GM18508 (cell line): ENCODE results near the gene FAM227B.
"Not testable (repeated sequence)": the region's sequence is repeated elsewhere in the genome, so short reads cannot be mapped to it uniquely, and the experiment has no call there.

Experiments used
- ATAC-seq: cut with Tn5 transposase; IDR thresholded peaks from one replicate; pipeline ENCODE4 v1.9.1; 2021; ENCODE audit warnings: moderate number of reproducible peaks; ENCODE audit not compliant: insufficient read depth, unreplicated experiment

FAM227B gene

GRCh38 chr15:49619226-49619625 is 1.4 kb downstream of the FAM227B start:
- ATAC-seq: no peak

- not testable (repeated sequence) for ATAC-seq
These were observed 8.4 kb downstream of the FAM227B start for GRCh38 chr15:49612240-49612639.

- ATAC-seq: no peak
These were observed 10.3 kb downstream of the FAM227B start for GRCh38 chr15:49610157-49610918.

DNA sequence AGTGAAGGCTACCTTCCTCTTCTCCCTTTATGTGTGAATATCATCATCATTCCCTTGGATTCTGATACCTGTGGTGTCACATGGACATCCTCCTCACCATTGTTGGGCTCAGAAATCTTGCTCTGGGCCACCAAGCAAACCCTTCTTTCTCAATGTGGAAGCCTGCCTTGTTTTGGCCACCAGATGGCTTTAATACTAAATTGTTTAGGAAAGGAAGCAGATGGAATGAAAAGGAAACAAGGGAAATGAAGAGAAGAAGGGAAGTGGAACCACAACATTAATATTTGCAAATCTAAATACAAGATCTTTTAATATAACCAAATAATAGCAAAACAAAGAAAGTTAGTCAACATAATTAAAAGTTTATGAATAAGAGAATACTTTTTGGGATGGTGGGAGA is 14.0 kb downstream of the FAM227B start:
- no peak for ATAC-seq

- no peak for ATAC-seq
These were observed 15.0 kb downstream of the FAM227B start for GRCh38 chr15:49605588-49605987.

DNA sequence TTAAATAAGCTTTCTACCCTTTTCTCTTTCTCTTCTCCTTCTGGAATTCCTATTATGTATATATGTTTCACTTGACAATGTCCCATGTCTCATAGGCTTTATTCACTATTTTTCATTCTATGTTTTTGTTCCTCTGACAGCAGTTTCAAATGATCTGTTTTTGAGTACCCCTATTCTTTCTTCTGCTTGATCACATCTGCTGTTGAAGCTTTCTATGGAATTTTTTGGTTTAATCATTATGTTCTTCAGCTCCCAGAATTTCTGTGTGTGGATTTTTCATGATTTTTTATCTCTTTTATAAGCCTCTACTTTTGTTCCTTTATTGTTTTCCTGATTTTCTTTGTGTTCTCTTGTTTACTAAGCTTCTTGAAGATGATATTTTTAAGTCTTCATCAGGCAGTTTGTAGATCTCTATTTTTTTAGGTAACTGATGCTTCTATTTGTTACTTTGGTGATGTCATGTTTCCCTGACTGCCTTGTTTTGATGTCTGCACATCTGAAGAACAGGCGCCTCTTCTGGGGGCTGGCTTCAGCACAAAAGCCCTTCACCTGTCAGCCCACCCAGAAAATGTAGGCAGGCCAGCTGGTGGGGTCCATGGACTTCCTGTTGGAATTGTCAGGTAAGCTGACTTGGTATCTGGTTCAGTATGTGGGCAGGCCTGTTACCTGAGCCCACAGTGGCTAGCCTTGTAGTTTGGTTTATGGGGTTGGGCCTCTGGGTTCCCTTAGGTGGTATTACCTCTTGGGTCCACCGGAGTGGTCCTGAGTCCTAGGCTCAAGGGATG is 15.8 kb downstream of the FAM227B start:
- no peak for ATAC-seq

DNA sequence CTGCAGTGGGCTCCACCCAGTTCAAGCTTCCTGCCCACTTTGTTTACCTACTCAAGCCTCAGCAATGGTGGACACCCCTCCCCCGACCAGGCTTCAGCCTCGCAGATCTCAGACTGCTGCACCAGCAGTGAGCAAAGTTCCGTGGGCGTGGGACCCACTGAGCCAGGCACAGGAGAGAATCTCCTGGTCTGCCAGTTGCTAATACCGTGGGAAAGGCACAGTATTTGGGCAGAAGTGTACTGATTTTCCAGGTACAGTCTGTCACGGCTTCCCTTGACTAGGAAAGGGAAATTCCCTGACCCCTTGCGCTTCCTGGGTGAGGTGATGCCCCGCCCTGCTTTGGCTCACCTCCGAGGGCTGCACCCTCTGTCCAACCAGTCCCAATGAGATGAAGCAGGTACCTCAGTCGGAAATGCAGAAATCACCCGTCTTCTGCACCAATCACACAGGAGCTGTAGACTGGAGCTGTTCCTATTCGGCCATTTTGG is 27.7 kb downstream of the FAM227B start:
- not testable (repeated sequence) for ATAC-seq

DNA sequence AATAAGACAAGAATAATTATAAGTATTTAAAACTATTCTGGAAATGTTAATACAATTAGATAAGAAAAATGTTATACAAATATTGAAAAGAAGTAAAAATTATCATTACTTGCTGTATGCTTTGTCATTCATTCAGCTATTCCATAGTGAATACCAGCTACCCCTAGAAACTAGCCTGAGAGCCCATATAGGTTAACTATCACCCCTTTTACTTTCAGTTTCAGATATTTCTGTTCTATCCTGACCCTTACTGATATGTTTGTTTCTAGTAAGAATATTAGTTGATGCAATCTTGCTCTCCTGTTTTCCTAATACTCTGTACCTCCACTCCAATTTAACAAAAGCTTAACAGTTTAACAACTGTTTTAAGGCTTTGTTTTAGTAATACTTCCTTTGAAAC is 31.6 kb downstream of the FAM227B start:
- no peak for ATAC-seq

- ATAC-seq: no peak
These were observed 47.2 kb downstream of the FAM227B start for GRCh38 chr15:49573421-49573820.

GRCh38 chr15:49570672-49571071 is 49.9 kb downstream of the FAM227B start:
- ATAC-seq: no peak

DNA sequence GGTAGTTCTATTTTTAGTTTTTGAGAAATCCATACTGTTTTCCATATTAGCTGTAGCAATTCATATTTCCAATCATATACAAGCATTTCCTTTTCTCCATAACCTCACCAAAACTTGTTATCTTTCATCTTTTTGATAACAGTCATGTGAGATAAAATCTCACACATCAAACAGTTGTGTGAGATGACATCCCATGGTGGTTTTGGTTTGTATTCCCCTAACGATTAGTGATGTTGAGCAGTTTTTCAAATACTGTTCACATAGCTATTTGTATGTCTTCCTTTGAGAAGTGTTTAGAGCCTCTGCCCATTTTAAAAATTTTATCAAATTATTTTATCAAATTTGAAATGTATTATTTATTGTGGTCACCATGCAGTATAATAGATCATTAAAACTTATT is 50.4 kb downstream of the FAM227B start:
- ATAC-seq: no peak

- ATAC-seq: no peak
These were observed 60.6 kb downstream of the FAM227B start for GRCh38 chr15:49560045-49560444.

DNA sequence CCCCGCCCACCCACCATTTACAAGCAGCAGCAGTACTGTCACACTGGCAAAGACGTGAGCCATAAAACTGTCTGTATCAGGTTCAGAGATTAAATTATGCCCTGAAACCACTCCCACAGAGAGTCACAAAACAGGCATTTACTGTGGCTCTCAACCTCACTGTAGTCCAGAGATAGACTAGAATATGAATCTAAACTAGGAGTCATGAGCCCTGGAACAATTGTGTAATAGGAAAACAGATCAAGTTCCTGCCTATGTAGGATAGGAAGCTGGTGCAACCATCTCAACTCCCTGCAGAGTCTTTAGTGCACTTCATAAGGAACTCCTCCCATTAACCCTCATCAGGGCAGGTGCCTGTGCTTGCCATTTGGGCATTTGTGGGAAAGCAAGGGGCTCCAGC is 61.7 kb downstream of the FAM227B start:
- no peak for ATAC-seq

DNA sequence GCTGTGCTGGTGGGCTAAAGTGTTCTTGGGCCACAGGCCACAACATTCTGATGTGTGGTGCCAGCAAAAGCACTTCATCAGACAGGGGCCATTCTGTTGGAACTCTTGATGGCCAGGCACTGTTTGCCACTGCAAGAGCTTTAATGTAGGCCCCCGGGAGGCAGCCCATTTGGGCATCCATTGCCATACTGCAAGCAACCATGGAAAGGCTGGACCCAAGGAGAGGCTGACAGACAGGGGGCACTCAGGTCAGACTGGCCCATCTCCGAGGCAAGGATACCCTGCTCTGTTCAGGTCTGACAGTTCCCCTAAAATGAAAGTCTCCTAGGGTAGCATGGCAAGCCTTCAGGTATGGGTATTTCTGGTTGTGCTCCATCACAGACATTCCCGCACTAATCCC is 64.2 kb downstream of the FAM227B start:
- no peak for ATAC-seq

DNA sequence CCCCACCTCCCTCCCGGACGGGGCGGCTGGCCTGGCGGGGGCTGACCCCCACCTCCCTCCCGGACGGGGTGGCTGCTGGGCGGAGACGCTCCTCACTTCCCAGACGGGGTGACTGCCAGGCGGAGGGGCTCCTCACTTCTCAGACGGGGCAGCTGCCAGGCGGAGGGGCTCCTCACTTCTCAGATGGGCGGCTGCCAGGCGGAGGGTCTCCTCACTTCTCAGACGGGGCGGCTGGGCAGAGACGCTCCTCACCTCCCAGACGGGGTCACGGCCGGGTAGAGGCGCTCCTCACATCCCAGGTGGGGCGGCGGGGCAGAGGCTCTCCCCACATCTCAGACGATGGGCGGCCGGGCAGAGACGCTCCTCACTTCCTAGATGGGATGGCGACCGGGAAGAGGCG is 70.3 kb downstream of the FAM227B start:
- ATAC-seq: not testable (repeated sequence)

GRCh38 chr15:49538520-49538919 is 82.1 kb downstream of the FAM227B start:
- no peak for ATAC-seq

DNA sequence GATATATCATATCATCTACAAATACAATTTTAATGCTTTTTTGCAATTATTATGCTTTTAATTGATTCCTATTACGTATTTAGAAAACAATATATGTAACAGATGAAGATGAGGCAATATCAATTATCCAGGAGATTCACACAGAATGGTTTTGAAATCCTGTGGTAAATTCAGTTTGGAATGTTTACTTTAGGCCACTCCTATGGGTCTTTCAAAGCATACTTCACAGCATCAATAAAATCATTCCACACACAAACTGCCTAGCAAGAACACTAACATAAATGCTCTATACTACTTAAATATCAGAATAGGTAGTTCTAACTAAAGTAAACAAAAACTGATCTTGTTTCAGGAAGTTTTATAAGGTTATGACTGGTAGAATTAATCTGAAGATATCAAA is 90.5 kb downstream of the FAM227B start:
- no peak for ATAC-seq

- ATAC-seq: no peak
These were observed 92.3 kb downstream of the FAM227B start for GRCh38 chr15:49528289-49528688.

DNA sequence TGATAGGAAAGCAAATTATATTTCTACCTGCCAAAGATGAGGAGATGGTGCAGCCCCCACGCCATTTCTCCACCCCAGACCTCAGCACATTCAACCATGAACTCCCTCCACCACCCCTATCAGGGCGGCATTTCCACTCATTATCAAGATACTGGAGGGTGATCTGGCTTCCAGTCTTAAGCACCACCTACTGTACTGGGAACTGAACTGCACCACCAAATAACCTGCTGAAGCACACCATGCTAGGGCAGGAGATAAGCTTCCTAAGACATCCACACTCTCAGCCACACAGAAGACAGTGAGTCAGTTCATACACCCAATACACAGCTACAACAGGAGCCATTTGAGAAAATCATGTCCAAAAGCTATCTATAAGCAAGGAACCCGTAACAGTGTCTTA is 98.8 kb downstream of the FAM227B start:
- ATAC-seq: no peak

DNA sequence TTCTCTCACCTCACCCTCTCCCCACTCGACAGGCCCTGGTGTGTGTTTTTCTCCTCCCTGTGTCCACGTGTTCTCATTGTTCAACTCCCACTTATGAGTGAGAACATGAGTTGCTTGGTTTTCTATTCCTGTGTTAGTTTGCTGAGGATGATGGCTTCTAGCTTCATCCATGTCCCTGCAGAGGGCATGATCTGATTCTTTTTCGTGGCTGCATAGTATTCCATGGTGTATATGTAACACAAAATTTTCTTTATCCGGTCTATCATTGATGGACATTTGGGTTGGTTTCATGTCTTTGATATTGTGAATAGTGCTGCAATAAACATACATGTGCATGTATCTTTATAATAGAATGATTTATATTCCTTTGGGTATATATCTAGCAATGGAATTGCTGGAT is 107.9 kb downstream of the FAM227B start:
- not testable (repeated sequence) for ATAC-seq

DNA sequence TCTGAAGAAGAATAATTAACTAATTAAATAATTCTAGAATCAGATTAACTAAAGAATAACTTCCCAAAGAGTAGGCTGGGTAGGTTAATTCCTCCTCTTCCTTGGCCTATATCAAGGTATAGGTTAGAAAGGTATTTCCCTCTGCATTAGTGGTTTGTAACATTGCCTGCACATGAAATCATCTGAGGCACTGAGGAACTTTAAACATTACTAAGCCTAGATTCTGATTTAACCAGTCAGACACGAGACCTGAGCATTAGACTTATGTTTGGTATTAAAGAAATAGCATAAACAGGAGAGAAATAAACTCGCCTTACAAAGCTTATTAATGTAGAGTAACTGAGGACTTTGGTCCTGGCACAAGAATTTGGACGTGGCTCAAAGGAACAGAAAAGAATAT is 113.4 kb downstream of the FAM227B start:
- ATAC-seq: no peak

DNA sequence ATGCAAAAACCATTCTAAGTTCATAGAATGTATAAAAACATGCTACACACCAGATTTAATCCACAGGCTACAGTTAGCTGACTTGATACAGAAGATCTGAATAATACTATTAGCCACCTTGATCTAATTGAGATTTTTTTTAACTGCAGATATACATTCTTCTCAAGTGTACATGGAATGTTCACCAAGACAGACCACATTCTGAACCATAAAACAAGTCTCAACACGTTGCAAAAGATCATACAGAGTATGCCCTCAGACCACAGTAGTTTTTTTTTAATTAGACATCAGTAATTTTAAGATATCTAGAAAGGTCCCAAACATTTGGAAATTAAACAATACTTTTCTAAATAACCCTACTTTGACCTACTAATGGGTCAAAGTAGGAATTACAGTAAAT is 114.3 kb downstream of the FAM227B start:
- ATAC-seq: no peak
